HG03432 (cell line): ENCODE measurements around the gene FTCD.

Source experiments
- ATAC-seq: cut with Tn5 transposase; IDR thresholded peaks from one replicate; pipeline ENCODE4 v1.9.1; 2021; ENCODE audit warnings: mild to moderate bottlenecking, moderate library complexity; ENCODE audit not compliant: unreplicated experiment

FTCD gene

GRCh38 chr21:46095083-46095719 lies 60.2 kb downstream of the FTCD start:
- ATAC-seq = no peak

GRCh38 chr21:46094401-46095082 lies 60.8 kb downstream of the FTCD start:
- ATAC-seq = no peak

DNA sequence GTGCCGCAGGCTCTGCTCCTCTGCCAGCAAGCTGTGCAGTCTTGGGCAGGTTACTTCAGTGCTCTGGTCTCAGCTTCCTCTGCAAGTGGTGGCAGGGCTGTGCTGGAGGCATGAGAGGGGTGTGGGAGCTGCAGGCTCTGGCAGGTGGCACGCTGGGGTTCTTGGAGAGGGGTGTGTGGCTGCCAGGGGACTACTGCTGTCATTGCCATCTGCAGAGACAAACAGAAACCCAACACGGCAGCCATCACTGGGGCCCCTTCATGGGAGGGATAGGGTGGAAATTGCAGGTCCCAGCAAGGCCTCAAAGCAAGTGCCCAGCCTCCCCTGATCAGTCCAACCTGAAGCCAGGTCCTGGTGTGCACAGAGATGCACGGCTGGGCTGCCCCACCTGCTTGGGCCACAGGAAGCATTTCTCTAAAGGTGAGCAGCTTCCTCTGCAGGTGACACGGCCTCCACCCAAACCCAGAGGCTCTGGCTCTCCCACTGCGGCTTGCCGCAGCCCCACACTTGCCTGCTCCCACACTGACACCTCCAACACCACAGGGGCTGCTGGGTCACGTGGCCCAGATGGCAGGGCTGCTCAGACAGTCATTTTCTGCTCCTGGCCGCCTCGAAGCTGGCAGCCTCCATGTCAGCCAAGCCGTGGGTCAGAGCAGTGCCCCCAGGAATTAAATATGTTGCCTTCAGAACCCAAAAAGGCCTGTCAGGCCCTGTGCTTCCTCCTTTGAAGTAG lies 61.5 kb downstream of the FTCD start:
- ATAC-seq = no peak

DNA sequence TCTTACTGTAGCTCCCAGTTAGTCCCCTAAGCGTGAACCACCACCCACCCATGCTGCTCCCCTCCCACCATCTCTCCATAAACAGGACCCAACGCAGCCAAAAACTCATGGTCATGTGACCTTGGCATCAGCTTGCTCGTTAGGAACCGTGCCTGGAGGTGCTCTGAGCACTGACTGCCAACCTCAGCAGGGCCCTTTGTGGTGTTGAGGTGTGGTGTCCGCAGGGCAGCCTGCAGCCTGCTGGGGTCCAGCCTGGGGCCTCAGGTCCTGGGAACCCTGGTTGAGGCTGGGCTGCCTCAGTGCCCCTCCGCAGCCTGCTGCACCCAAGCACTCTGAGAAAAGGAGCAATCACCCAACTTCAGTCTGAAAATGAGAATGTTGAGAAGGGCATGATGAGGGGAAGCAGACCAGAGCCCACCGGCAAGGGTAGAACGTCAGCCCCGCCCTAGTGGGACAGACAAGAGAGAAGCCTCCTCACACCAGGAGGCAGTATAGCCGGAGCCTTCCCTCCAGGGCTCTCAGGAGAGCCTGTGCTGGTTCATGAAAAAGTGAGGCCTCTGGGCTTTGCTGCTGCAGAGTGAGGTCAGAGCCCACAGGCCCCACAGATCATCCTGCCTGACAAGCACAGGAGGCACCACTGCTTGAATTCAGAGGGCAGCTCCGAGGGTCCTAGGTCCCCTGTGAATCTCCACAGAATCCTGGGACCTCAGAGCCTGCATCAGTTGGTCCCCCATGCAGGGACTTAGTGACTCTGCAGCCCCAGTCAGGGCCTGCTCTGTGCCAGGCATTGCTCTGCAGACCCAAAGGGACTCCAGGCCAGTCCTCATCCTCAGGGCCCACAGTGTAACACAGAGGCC lies 62.3 kb downstream of the FTCD start:
- no peak for ATAC-seq

DNA sequence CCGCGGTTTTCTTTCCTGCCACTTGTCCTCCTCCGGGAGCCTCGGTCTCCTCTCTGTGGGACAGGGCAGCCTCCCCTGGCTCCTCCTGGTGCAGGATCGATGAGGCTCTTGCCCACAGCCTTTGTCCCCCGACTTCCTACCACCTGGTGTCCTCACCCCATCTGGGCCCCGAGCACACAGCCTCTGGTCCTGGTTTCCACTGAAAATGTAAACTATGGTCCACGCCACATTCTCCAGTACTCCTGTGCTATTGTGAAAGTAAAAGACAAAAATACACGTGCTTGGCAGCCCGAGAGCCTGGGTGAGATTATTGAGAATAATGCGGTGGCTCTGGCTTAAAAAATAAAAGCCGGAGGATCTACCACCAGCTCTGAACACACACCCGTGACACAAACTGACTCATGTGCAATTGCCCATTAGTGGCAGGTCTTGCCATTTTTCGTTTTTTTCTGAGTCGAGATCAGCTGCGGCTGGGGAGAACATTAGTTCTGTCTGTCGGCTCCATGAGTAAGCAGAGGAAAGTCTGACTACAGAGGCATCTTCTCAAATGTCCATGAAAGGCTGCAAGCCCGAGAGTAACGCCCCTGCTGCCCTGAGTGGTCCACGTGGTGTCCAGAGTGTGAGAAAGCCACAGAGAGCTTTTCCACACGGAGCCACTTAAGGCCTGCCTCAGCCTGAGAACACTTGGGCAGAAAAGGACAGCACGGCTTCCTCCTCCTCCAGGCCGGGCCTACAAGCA lies 63.2 kb downstream of the FTCD start:
- ATAC-seq = no peak

- ATAC-seq = no peak
These were observed 63.8 kb downstream of the FTCD start for GRCh38 chr21:46091631-46092025.

DNA sequence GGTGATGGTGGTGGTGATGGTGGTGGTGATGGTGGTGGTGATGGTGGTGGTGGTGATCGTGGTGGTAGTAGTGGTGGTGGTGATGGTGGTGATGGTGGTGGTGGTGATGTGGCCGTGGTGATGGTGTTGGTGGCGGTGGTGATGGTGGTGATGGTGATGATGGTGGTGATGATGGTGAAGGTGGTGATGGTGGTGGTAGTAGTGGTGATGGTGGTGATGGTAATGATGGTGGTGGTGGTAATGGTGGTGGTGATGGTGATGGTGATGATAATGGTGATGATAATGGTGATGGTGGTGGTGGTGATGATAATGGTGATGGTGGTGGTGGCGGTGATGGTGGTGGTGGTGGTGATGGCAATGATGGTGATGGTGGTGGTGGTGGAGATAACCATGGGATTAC lies 64.3 kb downstream of the FTCD start:
- ATAC-seq = no peak

GRCh38 chr21:46089285-46089684 lies 66.1 kb downstream of the FTCD start:
- ATAC-seq = no peak

DNA sequence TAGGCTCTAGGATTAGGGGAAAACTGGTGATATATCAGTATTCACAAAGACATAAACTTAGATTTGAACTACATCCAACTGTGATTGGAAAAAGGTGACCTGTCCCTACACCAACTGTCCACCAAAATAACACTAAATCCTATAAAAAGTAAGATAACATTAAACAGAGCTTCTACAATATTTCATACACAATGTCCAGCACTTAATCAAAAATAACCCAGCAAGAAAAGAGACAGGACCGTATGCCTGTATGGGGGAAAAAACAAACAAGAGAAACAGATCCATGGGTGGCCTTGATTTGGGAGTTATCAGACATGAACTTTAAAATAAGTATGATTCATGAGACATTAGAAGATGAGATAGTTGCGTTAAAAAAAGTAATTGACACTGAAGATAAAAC lies 67.2 kb downstream of the FTCD start:
- no peak for ATAC-seq

DNA sequence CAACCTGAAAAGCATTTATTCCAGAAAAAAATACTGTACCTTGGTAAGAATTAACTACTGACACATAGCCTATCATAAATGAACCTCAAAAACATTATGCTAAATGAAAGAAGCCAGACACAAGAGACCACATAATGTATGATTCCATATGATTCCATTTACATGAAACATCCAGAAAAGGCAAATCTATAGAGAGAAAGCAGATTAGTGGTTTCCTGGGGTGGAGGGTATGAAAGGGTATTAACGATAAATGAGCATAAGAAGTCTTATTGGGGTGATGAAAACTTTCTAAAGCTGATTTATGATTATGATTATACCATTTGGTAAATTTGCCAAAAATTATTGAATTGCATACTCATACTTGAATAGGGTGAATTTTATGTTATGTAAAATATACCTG lies 67.7 kb downstream of the FTCD start:
- no peak for ATAC-seq
